GM21367 (cell line): ENCODE data around the gene SHH.

Experiments
- ATAC-seq: cut with Tn5 transposase; IDR thresholded peaks from one replicate; pipeline ENCODE4 v1.9.1; 2021; ENCODE audit not compliant: unreplicated experiment

The SHH gene

GRCh38 chr7:155807065-155807671 lies 5.1 kb downstream of the SHH start:
- no peak for ATAC-seq

- no peak for ATAC-seq
Observed at GRCh38 chr7:155806096-155806871, 6.0 kb downstream of the SHH start.

DNA sequence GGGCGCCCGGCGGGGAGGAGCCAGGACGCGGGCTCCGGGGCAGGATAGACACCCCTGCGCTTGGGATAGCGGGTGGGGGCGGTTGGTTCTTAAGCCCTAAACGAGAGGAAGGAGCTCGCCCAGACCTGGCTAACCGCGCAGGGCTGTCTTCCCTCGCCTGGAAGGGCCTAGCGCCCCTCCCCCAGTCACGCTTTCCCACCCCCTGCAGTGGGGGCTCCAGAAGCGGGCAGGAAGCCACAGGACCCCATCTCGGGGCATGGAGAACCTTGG lies 6.5 kb downstream of the SHH start:
- no peak for ATAC-seq

DNA sequence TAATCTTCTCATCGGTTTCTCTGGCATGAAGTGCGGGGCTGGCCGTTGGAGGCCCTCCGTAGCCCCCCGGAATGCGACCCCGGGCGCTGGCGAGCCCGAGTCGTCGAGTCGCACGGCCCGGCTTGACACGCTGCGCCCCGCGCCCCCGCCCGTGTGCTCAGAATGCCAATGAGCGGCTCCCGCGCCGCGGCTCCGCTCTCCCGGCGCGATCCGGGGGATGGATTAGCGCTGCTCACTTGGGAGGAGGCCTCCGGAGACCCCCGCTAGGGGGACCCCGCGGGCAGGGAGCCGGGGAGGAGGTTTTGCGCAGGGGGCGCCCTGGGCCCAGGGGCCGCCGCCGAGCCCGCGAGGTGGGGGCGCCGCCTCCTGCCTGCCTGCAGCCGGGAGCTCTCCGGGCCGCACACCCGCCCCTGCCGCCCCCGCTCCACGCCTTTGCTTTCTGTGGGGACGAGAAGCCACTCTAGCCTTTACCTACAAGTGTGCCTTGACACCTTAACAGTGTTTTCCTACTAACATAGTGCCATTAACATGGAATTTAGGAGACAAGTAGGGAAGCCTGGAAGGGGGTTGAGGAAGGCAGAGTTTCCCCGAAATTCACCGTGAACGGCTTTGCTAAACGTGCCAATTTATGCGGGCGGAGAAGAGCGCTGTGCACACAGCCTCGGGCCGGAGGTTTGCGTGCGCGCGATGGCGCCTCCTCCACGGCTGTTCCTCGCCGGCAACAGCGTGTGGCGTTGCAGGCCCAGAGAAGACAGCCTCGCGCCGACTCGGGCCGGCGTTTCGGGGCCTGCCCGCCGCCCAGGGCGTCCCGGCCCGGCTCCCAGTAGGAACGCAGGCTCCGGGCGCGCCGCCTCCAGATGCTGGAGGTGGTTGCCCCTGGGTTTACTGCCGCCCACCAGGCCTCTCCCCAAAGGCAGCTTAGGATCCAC lies 7.1 kb downstream of the SHH start:
- ATAC-seq = peak; percentile 54

DNA sequence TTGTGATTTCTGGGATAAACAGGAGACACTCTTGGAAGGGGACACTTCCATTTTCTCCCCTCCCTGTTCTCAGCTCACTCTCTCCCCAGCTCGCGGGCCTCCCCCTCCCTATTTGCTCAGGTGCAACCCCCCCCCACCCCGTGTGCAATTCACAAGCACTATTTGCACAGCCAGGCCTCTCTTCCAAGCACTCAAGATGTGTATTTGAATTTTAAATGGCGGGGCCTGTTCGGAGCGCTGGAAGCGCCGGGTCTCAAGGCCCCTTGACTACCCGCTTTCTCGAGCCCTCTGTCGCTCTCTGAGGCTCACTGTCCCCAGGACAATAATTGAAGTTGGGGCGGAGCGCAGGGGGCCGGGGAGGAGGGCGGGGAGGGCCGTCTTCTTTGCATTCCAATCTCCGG lies 7.8 kb downstream of the SHH start:
- no peak for ATAC-seq

- no peak for ATAC-seq
Observed at GRCh38 chr7:155803418-155804376, 8.6 kb downstream of the SHH start.

- ATAC-seq = no peak
Observed at GRCh38 chr7:155802906-155803417, 9.3 kb downstream of the SHH start.

GRCh38 chr7:155802291-155802690 lies 10.0 kb downstream of the SHH start:
- ATAC-seq = no peak

DNA sequence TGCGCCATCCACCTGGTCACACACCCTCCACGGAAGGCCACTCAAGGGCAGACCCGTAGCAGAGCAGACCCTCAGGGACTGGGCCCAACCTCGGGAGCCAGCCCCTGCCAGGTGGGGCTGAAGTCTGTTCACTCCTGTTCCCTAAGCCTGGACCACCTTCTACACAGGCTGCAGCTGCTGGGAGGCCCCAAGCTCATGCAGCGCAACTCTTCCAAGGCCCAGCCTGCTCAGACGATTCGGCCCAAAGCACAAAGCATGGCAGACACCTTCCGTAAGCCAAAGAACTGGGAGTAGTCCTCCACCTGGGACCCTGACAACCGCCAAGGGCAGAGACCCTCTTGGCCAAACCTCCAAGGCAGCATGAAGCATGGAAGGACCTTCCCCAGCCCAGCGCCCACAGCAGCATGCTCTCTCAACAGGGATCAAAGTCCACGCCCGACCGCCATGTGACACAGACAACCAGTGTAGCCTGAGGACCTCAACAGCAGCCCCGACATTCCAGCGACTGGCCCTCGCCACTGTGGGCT lies 11.5 kb downstream of the SHH start:
- ATAC-seq = no peak

DNA sequence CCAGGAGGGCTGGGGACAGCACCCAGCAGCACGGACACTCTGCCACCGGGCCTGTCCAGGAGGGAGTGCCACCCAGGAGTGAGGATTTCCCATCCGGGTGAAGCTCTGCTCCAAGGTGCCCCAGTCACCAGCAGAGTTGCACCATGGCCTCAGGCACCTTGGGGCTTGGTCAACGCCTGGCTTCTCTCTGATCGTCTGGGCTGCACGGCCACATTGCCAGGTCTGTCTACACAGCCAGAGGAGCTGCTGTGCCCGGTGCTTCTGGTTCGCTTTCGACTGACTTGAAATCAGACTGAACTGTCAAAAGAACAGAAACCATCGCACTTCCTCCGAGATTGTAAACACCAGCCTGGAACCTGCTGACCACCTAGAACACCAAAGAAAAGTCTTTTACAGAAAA lies 12.0 kb downstream of the SHH start:
- no peak for ATAC-seq

DNA sequence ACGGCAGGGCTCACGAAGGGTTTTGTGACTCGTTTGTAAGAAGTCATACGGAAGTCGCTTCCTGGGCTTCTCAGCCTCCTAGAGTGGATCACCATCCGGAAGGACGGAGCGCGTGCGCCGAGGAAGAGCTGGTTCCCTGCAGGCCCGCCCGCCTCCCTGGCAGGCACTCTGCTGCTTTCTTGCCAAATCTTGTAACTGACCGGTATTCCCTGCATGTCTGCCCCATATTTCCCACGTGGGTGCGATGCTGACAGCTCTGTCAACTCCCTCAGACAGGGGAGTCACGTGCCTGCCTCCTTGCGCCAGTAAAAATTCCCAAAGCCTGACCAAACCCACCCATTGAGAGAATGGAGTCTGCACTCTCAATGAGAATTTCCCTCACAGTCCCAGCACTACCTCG lies 12.7 kb downstream of the SHH start:
- ATAC-seq = no peak

DNA sequence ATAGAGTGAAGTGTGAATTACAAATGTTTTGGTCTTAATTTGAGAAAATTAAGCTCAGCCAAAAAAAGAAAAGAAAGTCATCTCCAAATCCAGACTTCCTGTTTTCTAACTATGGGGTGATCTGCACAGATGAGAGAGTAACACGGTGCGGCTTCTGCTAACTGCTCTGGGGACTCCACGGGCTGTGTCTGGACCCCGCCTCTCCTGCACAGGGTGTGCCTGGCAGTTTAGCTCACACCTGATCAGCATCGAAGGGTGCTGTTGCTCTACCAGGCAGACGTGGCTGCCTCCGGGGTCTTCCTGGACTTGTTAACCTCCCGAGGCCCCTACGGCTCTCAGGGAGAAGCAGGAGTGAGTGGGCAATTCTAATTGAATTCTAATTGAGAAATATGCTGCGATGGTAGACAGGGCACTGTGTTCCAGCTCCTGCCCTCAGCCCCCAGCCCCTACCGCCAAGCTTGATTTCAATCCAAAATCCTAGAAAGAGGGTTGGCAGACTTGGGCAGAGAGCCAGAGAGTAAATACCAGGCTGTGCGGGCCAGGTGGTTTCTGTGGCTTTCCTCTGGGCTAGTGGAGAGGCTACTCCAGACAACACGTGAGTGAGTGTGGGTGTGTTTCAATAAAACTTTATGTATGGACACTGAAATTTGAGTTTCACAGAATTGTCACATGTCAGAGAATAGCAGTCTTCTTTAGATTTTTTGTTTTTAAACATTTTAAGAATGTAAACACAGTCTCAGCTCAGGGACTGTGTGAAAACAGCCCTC lies 13.4 kb downstream of the SHH start:
- no peak for ATAC-seq

DNA sequence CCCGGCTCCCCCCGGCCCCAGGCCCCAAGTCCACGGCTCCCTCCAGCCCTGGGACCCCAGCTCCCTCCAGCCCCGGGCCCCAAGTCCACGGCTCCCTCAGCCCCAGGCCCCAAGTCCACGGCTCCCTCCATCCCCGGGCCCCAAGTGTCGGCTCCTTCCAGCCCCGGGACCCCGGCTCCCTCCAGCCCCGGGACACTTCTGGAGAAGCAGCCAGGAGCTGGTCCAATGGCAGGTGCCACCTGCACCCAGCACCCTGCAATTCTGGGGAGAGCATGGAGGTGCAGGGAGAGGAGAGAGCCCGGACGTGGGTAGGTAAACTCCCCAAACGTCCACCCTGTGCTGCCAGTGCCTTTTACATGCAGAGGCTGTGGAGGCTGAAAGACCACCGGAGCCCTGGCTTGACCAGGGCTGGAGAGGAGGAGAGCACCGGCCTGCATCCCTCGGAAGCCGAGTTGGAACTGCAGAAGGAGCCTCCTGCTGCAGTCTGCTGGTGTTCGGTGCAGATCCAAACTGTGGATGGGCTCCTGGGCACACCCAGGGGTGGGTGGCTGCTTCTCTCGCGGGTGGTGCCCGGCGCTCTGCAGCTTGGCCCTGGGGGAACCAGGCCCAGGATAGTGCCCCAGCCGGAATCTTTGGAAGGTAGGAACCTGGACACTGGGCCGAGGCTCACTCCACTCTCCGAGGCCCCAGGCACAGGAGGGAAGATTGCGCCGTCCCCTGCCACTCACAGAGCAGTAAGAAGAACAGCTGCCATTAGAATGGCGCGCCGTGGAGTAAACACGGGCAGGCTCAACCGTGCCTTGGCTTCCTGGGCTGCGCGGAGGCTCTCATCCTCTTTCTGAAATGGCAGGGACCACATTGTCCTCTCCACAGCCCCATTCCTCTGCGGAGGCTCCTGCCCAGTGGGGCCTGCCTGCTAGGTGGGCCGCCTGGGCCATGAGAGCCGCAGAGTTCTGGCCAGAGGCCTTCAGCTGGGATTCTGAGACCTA lies 14.7 kb downstream of the SHH start:
- no peak for ATAC-seq

DNA sequence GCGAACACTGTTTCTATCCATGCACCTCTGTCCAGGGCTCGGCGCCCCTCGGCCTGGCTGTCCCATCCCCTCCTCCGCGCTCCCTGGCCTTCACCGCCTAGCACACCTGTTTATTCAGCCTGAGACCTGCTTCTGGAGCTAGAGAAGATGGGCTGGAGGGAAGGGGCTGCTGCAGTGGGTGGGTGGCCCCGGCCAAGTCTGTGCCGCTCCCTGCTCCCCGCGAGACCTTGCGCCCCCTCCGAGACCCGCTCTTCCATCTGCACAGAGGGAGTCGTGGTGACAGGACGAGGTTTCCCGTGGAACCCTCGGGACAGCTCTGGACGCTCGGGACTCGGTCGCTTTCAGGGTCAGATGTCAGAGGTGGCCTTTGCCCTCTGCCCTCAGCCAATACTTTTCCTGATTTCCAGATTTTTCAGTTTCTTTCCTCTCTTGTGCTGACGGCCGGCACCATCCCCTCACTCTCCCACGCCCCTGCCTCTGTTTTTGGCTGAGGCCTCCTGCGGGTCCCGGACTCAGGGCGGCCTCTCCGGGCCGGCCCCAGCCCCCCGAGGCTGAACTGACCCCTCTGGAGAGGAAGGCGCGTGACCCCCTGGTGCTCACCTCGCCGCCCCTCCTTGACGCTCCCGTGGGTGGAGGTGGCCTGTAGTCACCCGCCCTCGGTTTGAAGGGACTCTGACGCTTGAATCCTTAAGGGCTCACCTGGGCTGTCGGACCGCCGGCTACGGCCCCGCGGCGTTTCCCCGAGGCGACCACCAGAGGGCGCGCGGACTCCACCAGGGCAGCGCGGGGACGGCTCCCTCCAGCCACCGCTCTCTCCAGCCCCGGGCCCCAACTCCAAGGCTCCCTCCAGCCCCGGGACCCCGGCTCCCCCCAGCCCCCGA lies 15.6 kb downstream of the SHH start:
- peak; percentile 85 for ATAC-seq

GRCh38 chr7:155795951-155796350 lies 16.3 kb downstream of the SHH start:
- ATAC-seq = no peak

DNA sequence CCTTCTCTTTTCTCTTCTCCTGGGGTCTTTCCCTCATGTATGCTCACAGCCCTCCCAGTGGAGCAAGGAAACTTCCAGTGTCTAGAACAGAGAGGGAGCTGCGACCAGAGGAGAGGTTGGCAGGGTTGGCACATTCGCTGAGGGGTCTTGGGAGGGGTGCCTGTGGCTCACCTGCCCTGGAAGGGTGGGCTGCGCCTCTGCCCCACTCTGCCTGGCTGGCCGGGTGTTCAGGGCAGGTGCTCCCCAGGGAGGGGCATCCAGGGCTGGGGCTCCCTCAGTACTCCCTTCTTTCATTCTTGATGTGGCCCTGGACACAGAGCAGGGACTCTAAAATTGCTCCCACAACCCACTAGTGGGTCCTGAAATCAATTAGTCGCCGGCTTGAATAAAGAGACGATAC lies 16.9 kb downstream of the SHH start:
- ATAC-seq = no peak

GRCh38 chr7:155794196-155794595 lies 18.1 kb downstream of the SHH start:
- ATAC-seq = no peak

DNA sequence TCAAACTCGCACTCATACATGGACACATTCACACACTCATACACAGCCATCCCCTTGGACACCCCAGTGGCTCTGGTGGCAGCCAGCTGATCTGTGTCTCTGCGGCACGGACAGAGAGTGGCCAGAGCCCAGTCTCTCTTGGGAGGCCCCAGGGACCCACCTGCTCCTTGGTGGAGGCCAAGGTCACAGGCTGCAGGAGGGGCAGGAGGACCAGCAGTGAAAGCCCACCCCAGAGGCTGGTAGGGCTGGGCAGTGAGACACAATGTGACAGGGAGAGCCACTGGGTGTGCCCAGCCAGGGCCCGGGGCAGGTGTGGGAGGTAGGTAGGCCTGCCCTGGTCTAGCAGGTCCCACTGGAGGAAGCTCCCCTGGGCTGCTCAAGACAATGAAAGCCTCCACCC lies 18.5 kb downstream of the SHH start:
- no peak for ATAC-seq
